ENCODE measurements around the gene AP3S2.
A peak's percentile ranks its signal among the peaks of the same experiment; 100 is the strongest.
"Not testable (repeated sequence)": the region's sequence is repeated elsewhere in the genome, so short reads cannot be mapped to it uniquely, and the experiment has no call there.

Gene AP3S2

GRCh38 chr15:89893696-89894447 is at the start of gene AP3S2:
Gene AP3S2, minus strand, starts transcription at chr15:89893994. Its CDS starts 45 bp downstream, at chr15:89893949.
- peak; percentile 39 for DNase-seq

DNA sequence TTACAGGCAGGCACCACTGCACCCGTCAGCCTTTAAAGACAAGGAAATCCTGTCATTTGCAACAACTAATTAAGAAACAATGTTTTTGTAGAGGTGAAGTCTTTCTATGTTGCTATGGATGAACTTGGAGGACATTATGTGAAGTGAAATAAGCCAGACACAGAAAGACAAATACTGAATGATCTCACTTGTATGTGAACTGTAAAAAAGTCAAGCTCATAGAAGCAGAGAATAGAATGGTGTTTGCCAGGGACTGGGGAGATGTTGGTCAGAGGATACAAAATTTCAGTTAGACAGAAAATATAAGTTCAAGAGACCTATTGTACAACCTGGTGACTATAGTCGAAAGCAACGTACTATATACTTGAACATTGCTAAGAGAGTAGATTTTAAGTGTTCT is 46.1 kb upstream of the AP3S2 start:
- no peak for DNase-seq

GRCh38 chr15:89939377-89939776 is 45.6 kb upstream of the AP3S2 start:
- not testable (repeated sequence) for DNase-seq

DNA sequence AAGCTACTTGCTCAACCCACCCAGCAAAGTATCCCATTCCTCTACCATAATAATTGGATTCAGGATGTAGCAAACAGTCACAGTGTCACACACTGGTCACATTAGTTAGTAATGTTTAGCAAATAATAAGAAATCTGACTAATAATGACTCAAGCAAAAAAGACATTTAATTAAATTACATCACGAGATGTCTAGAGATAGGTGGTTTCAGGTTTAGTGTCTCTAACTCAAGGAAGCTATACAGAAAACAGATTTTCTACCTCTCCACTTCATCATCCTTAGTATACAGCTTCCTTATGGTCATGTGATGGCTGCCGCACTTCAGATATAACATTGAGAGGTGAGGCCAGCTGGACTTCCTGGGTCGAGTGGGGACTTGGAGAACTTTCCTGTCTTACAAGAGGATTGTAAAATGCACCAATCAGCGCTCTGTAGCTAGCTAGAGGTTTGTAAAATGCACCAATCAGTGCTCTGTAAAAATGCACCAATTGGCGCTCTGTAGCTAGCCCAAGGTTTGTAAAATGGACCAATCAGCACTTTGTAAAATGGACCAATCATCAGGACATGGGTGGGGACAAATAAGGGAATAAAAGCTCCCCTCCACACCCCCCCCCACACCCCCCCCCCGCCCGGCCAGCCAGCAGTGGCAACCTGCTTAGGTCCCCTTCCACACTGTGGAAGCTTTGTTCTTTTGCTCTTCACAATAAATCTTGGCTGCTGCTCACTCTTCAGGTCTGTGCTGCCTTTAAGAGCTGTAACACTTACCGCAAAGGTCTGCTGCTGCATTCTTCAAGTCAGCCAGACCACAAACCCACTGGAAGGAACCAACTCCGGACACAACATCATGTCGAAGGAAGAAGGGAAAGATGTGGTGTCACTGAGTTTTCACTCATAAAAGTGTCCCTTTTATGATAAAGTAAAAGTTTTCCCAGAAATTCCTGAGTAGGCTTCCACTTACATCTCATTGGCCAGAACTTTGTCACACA is 43.9 kb upstream of the AP3S2 start:
- no peak for DNase-seq

DNA sequence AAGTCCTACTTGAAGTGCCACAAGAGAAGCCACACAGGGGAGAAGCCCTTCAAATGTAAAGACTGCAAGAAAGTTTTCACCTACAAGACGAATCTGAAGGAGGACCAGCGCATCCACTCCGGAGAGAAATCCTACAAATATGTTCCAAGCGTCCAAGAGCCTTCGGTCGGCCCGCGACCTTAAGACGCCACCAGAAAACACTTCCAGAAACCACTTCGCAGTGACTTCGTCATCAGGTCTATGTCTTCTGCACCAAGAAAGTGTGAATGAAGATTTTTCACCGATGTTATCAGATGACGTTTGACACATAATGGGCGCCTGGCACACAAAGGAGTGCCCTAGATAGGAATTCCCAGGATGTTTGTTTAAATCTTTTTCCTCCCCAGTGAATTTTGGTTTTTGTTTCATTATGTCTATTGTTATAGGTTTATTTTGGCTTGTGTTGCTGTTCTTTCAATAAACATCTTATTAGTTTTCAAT is 43.0 kb upstream of the AP3S2 start:
- no peak for DNase-seq

DNA sequence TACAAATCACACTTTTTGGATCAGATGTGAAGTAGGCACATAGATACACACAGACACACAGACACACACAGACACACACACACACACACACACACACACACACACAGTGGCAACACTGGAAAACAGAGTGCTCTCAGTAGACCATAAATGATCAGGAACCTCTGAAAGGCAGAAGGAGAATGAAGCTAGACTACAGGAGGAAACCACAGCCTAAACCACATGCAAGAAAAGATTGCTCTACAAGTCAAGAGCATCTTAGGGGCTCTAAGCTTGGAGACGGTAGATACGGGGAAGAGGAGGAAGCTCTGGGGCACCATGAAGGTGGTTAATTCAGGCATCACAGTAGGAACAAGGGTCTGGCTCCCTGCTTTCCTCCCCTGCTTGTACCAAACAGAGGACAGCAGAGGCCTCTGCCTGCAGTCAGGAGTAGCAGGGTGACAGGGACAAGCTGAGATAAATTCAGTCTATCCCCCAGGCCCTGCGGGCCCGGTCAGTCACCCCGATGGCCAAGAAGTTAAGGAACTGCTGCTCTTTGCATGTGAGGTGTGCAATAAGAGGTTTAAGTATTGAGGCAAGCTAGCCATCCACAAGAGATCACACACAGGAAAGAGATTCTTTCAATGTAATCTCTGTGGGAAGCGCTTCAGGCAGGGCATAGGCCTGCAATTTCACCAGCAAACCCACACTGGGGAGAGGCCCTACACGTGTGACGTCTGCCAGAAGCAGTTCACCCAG is 42.4 kb upstream of the AP3S2 start:
- DNase-seq: no peak

DNA sequence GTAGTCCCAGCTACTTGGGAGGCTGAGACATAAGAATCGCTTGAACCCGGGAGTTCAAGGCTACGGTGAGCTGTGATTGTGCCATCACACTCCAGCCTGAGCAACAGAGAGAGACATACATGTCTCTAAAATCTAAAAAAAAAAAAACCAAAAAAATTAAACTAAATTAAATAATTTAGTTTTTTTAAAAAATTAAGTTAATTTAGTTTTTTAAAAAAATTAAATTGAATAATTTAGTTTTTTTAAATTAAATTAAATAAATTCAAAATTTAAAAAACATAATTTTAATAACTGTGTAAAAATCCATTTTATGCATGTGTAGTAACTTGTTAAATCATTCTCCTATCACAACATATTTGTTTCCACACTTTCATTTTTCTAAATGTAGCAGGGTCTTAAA is 39.1 kb upstream of the AP3S2 start:
- no peak for DNase-seq

DNA sequence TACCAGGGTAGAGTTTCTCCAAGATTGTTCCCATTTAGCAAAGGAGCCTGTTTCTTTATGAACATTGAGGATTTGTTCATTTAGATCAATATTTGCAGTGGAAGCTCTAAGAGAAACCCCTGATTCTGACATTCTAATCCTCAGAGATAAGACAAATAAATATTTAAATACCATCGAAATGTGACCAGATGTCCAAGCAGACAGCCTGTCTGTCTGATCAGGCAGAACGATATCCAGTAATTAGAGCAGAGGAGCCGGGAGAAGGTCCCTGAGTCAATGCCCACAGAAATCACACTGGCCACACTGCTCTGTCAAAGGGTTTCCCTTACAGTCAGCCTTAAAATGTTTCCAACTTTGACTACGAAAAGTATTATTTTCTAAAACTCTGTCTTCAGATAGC is 34.6 kb upstream of the AP3S2 start:
- DNase-seq: no peak

- DNase-seq: no peak
Observed at GRCh38 chr15:89926158-89926557, 32.4 kb upstream of the AP3S2 start.

DNA sequence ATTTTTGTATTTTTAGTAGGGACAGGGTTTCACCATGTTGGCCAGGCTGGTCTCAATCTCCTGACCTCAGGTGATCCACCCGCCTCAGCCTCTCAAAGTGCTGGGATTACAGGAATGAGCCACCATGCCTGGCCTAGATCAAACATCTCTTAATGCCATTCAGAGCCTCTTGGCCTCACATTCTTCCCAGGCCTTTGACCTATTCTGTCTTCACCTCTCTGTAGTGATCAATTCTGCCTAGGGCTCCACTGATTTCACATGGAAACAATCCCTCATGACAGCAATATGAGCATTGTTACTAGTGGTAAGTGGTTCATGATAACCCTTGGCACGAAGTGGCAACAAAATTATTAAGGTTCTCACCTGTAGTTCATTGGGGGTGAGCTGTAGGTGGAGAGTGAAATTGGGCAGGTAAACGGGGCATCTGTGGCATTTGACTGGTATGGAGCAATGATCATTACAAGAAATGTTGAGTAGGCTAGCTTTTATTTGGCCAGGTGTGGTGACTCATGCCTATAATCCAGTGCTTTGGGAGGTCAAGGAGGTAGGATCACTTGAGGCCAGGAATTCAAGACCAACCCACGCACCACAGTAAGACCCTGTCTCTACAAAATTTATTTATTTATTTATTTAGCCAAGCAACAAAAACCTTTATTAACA is 23.8 kb upstream of the AP3S2 start:
- no peak for DNase-seq

DNA sequence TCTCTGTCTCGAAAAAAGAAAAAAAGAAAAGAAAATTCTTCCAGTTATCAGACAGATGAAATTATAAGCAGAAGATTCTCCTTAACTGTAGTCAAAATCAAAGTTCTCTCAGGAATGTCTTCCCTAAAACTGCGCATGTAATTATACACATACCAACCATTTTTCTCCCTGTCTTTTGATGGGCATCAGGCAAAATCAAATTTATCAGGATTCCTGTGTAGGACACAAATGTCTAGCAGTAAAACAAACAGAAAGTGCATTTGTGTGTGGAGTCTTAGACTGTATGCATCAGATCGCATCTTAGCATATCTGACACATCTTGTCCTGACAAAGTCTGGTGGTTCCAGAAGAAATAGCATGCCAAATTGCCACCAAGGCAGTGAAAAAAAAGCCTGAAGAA is 22.9 kb upstream of the AP3S2 start:
- DNase-seq: no peak

DNA sequence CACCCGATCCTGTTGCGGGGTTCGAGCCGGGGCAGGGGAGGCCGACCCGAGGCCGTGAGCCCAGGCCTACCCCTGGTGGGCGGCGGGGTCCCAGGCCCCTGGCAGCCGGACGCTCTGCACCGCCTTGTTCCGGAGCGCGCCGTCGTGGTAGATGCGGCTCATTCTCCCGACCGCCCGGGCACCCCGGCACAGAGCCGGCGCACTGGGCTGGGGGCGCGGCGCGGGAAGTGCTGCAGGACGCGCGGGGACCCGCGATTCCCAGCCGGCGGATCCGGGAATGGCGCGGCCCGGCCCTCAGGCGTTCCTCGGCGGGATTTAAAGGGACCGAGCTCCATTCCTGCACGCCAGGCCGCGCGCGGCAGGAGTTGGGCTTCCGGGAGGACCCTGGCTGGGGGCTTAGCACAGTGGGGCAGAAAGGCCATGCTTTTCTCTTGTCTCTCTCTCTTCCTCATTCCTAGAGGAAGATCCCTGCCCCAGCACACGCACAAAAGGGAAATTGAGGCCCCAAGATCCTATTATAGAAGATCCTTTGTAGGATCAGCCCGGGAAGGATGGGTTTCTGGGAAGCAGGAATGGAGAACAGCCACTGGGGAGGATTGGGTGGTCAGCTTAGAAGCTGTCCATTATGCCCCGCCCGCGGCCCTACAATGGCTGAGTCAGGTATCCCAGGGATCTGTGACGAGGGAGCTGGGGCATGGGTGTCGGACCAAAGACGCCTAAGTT is 19.0 kb upstream of the AP3S2 start, which contains the start of gene ARPIN:
TSS of gene ARPIN (minus strand) at position 279 of the 723 bp plus-strand sequence. CDS start at position 162, 117 bp downstream.
- peak; percentile 51 for DNase-seq

DNA sequence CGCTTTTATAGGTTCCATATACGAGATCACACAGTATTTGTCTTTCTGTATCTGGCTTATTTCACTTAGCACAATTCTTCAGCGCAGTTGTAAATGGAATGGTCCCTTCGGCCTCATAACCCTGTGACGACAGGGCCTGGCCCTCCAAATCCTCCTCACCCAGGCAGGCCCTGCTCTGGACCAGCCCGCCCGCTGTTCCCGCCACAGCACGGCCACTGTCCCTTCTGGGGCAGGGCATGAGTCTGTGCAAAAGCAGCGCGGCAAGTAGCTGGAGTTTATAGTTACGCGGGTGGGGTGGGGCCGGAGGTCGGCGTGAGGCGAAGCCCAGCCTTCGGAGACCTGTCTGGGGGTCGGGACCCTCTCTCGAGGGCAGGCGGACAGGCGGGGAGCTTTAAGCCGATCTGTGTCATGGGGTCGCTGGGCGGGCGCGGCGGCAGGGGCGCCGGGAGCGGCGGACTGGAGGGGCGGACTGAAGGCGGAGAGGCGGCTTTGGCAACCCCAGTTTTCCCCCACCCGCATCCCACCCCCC is 18.4 kb upstream of the AP3S2 start:
- peak; percentile 37 for DNase-seq

GRCh38 chr15:89910891-89911626 is 17.3 kb upstream of the AP3S2 start:
- DNase-seq: no peak

DNA sequence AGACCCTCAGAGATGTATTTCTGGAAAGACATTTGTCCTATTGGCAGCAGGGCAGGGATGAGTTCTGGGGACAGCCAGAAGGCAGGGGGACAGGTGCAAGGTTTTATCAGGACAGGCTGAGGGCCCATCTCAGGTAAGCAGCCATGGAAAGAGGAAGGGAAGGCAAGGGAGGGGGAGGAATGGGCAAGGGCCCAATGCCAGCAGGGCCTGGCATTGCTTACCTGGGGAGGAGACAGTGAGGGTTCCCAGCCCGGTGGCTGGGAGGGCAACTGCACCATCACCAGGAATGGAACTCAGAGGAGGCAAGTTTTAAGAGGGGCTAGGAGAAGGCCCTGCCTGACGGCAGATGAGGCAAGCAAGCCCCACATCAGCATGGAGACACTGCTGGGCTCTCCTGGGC is 15.8 kb upstream of the AP3S2 start:
- no peak for DNase-seq

- no peak for DNase-seq
Observed at GRCh38 chr15:89908226-89908625, 14.4 kb upstream of the AP3S2 start.

DNA sequence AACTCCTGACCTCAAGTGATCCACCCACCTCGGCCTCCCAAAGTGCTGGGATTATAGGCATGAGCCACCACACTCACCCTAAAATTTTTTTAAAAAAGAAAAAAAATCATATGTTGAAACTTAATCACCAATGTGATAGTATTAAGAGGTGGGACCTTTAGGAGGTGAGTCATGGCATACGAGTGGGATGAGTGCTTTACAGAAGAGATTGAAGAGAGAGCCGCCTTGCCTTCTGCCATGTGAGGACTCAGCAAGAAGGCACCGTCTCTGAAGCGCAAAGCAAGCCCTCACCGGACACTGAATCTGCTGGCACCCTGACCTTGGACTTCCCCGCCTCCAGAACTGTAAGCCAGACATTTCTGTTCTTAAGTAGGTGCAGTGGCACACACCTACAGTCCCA is 13.5 kb upstream of the AP3S2 start:
- DNase-seq: no peak

DNA sequence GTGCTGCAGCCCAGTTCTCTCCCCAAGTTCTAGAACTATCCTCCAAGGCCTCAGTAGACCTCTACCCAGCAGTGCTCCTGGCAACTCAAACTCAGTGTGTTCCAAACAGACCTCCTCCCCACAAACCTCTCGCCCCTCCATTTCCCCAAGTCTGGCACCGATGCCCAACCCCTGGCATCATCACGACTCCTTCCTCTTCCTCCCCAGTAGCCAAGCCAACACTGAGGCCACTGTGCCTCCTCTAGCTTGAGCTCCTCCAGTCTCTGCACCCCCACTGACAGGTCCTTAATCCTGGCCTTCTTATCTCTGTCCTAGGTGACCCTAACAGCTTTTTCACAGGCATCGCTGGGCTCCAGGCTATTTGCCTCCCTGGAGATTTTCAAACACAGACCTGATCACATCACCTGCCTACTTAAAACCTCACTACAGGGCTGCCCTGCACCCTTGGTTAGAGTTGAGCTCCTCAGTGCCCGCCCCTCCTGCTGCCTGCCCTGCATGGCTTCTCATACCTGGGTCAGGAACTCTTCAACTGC is 12.1 kb upstream of the AP3S2 start:
- DNase-seq: no peak

DNA sequence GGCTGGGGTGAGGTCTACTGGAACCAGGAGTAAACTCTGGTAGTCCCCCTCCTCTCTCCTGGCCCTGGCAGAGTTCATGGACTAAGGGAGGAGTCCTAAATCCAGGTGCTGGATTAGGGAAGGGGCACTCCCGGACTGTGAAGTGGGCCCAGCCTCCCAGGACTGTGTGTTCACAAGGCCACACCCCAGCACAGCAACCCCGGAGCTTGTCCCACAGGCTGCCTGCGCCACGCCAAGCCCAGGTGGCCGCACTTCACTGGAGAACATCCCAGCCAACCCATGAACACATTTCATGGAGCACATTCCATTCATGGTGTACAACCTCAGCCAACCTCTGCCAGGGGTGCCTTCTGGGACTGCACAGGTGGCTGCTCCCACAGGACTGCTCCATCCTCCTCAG is 10.7 kb upstream of the AP3S2 start:
- no peak for DNase-seq

- no peak for DNase-seq
Observed at GRCh38 chr15:89903858-89904130, 10.0 kb upstream of the AP3S2 start.
